NB4 (cell line): Measurements from ENCODE around the gene SLC25A21.

Experiments used
- MYC ChIP-seq: IDR thresholded peaks from 2 replicates; pipeline ENCODE4 v1.6.1; 2011; ENCODE audit warnings: low read depth, low read length
- TF ChIP-seq, protein P1 (sequence below): IDR thresholded peaks from one replicate; pipeline ENCODE4 v1.5.1; 2012; ENCODE audit warnings: low read depth, low read length

DNA sequence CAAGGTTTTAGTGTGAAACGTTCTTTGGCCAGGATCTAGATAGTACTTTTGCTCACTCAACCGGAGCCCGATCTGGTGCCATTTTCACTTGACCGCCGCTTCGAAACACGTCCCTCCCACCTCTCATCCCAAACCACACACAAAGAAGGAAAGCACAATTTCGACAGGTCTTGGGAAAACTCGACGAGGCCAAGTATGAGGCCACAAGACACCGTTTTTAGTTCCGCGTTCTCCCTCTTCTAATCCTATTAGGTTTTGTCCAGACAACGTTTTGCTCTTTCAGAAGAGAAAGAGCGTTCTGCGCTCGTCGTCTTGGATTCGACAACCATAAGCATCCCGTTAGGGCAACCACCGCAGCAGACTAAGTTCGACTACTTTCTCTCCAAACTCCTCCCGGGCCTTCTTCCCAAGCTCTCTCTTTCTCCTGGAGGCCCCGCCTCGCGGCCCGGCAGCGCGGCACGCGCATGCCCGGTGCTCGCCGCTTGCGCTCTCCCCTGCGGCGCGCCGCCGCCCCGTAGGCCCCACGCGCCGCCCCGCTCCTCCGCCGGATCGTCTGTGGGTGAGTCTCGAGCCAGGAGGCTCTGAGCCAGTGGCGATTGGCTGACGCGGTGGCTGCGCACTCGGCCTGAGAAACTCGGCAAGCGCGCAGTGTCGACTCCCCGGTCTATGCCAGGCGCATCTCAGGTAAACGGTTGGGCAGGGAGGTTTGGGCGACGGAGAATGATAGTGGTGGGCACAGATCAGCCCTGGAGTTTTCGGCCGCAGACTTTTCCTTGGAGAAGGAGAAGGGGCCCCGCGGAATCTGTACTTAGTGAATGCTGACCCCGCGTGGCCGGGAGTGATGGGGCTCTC is 25.2 kb upstream of the SLC25A21 start, which contains the start of gene MIPOL1:
- TF ChIP-seq, protein P1, sequence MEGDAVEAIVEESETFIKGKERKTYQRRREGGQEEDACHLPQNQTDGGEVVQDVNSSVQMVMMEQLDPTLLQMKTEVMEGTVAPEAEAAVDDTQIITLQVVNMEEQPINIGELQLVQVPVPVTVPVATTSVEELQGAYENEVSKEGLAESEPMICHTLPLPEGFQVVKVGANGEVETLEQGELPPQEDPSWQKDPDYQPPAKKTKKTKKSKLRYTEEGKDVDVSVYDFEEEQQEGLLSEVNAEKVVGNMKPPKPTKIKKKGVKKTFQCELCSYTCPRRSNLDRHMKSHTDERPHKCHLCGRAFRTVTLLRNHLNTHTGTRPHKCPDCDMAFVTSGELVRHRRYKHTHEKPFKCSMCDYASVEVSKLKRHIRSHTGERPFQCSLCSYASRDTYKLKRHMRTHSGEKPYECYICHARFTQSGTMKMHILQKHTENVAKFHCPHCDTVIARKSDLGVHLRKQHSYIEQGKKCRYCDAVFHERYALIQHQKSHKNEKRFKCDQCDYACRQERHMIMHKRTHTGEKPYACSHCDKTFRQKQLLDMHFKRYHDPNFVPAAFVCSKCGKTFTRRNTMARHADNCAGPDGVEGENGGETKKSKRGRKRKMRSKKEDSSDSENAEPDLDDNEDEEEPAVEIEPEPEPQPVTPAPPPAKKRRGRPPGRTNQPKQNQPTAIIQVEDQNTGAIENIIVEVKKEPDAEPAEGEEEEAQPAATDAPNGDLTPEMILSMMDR: no peak
- no peak for TF ChIP-seq MYC
